ENCODE measurements around the gene CYBA.

GRCh38 chr16:88686439-88687253 lies 35.8 kb upstream of the CYBA start, which contains the start of gene SNAI3:
- TF ChIP-seq CTCF (optimal IDR thresholded peaks at IDR 0.05 in 1 of 3, IDR thresholded peaks at IDR 0.05 in 1 of 3, conservative IDR thresholded peaks at IDR 0.05 in 1 of 3; ENCODE audit: extremely low read depth in 1 of 3, insufficient read depth in 2 of 3, low read length in 3 of 3) (no peak), EZH2 (IDR thresholded peaks at IDR 0.05; ENCODE audit: low read length) (peak; percentile 61)
